SK-N-MC (cell line): ENCODE measurements around the gene TBC1D14.
"Not testable (repeated sequence)": the region's sequence is repeated elsewhere in the genome, so short reads cannot be mapped to it uniquely, and the experiment has no call there.

ENCODE experiments used
- DNase-seq: peaks from one replicate; pipeline ENCODE4 v3.0.0-alpha.2; 2011; ENCODE audit warnings: low read depth, low spot score
- H3K27ac ChIP-seq: fragments of 200-600 bp; sonication (generic); 2 replicates; pipeline ENCODE4 v1.5.1; 2016; ENCODE audit warnings: mixed run types
- H3K36me3 ChIP-seq: fragments of 200-600 bp; sonication (generic); 2 replicates; pipeline ENCODE4 v1.6.1; 2017; ENCODE audit warnings: antibody characterized with exemption, low read length, mixed read lengths; ENCODE audit not compliant: insufficient read depth
- H3K4me3 ChIP-seq: fragments of 200-600 bp; sonication (generic); 2 replicates; pipeline ENCODE4 v1.5.1; 2016
- H3K9ac ChIP-seq: fragments of 200-600 bp; sonication (generic); 2 replicates; pipeline ENCODE4 v1.8.0; 2017; ENCODE audit warnings: mixed run types, mixed read lengths; ENCODE audit not compliant: insufficient read length
- H3K9me3 ChIP-seq: fragments of 200-600 bp; sonication (generic); 2 replicates; pipeline ENCODE4 v1.6.1; 2017; ENCODE audit warnings: low read depth, mild to moderate bottlenecking, antibody characterized with exemption, low read length, moderate library complexity, mixed read lengths
- EZH2 ChIP-seq: fragments of 200-600 bp; sonication (generic); IDR thresholded peaks from one replicate; pipeline ENCODE4 v1.6.1; 2017; ENCODE audit warnings: antibody characterized with exemption
- FOXP2 ChIP-seq: optimal IDR thresholded peaks from 2 replicates; pipeline ENCODE3; 2011; ENCODE audit warnings: mild to moderate bottlenecking, moderate library complexity; ENCODE audit not compliant: insufficient read depth; ENCODE audit errors: extremely low read length, control extremely low read depth
- POLR2AphosphoS5 ChIP-seq: IDR thresholded peaks from 2 replicates; pipeline ENCODE4 v1.6.1; 2012; ENCODE audit warnings: mild to moderate bottlenecking, low read depth, low read length, borderline replicate concordance

TBC1D14 gene

GRCh38 chr4:6888506-6889071, 21.0 kb upstream of the TBC1D14 start:
- Histone ChIP-seq H3K9me3 (no peaks in the 10 kb centered on the region), H3K36me3 (no peaks in the 10 kb centered on the region), H3K27ac (no peak overlapping the region), H3K4me3 (no peak overlapping the region), H3K9ac (no peak overlapping the region)
- no peak for DNase-seq
- no peak for TF ChIP-seq POLR2AphosphoS5
- TF ChIP-seq FOXP2 = no peak
- TF ChIP-seq EZH2 = no peak

- H3K9me3 ChIP-seq = no peaks in the 10 kb centered on the region
- H3K4me3 ChIP-seq = no peak overlapping the region
- no peak for TF ChIP-seq FOXP2
- TF ChIP-seq POLR2AphosphoS5 = no peak
- no peak for TF ChIP-seq EZH2
- H3K9ac ChIP-seq = no peak overlapping the region
- no peak for DNase-seq
- H3K27ac ChIP-seq = no peak overlapping the region
- no peaks in the 10 kb centered on the region for H3K36me3 ChIP-seq
Observed at GRCh38 chr4:6889101-6889735, 20.4 kb upstream of the TBC1D14 start.

GRCh38 chr4:6889736-6890324, 19.8 kb upstream of the TBC1D14 start:
- Histone ChIP-seq H3K36me3 (no peaks in the 10 kb centered on the region), H3K27ac (no peak overlapping the region), H3K4me3 (no peak overlapping the region), H3K9me3 (no peaks in the 10 kb centered on the region), H3K9ac (no peak overlapping the region)
- TF ChIP-seq FOXP2 = no peak
- TF ChIP-seq EZH2 = no peak
- no peak for TF ChIP-seq POLR2AphosphoS5
- DNase-seq = no peak

- Histone ChIP-seq H3K36me3 (no peaks in the 10 kb centered on the region), H3K4me3 (no peak overlapping the region), H3K27ac (no peak overlapping the region), H3K9me3 (no peaks in the 10 kb centered on the region), H3K9ac (no peak overlapping the region)
- DNase-seq = no peak
- TF ChIP-seq FOXP2 = no peak
- no peak for TF ChIP-seq POLR2AphosphoS5
- no peak for TF ChIP-seq EZH2
Observed at GRCh38 chr4:6890358-6890757, 19.3 kb upstream of the TBC1D14 start.

- not testable (repeated sequence) for H3K4me3 ChIP-seq, H3K27ac ChIP-seq, H3K9ac ChIP-seq, H3K9me3 ChIP-seq, DNase-seq, H3K36me3 ChIP-seq
Observed at GRCh38 chr4:6890971-6891370, 18.7 kb upstream of the TBC1D14 start.

DNA sequence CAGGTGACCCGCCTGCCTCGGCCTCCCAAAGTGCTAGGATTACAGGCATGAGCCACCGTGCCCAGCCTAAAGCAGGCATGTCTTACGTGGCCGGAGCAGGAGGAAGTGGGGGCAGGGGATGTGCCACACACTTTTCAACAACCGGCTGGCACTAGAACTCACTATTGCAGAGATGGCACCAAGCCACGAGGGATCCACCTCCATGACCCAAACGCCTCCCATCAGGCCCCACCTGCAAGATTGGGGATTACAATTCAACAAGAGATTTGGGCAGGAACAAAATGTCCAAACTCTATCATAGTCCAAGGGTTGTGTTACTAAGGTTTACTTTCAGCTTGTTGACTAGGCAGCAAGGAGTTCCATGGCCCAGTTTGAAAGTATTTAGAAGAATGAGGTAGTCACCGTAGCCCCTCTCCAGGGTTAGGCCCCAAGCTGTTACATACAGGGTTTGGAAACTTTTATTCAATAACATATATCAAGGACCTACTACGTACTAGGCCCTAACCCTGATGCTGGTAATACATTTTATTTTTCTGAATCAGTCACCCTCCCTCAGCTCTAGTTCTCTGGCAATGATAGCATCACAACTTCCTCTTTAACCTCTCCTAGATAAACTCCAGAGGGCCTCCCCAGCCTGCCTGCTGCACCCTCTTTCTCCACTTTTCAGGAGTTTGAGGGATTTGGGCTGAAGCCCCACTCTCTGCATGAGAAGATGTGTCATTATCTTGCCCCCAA, 18.0 kb upstream of the TBC1D14 start:
- Histone ChIP-seq H3K4me3 (no peak overlapping the region), H3K9ac (no peak overlapping the region), H3K36me3 (no peaks in the 10 kb centered on the region), H3K27ac (no peak overlapping the region), H3K9me3 (no peaks in the 10 kb centered on the region)
- no peak for TF ChIP-seq FOXP2
- TF ChIP-seq POLR2AphosphoS5 = no peak
- no peak for TF ChIP-seq EZH2
- no peak for DNase-seq

DNA sequence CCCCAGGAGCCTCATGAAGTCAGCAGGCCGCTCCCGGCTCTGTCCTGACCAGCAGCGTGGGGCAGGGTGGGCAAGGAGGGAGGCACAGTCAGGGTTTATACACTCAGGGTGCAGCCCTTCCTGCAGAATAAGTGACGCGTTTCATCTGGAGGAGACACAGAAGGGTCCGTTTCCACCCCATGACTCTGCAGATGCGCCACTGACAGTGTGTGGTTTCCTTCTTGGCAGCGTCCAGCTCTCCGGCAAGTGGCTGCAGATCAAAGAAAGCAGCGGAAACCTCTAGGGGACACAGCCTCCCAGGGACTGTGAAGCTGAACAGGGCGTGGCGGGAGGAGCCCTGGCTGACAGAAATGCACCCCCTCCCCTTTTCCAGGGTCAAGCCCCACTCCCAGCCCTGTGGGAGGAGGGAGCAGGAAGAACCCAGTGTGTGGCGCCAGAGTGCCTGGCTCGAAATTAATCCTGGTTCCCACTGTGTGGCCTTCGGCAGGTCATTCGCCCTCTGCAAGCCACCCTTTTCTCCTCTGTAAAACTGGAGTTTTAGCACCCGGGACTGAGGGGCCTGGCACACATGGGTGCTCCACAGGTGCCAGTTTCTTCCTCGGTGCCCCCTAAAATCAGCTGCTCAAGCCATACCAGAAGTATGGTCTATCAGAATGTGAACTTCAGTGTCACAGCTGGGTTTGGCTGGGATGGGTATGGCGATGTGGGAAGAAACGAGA, 17.3 kb upstream of the TBC1D14 start:
- H3K36me3 ChIP-seq = no peaks in the 10 kb centered on the region
- no peaks in the 10 kb centered on the region for H3K9me3 ChIP-seq
- no peak overlapping the region for H3K27ac ChIP-seq
- no peak overlapping the region for H3K4me3 ChIP-seq
- H3K9ac ChIP-seq = no peak overlapping the region
- DNase-seq = no peak
- TF ChIP-seq FOXP2 = no peak
- TF ChIP-seq POLR2AphosphoS5 = no peak
- TF ChIP-seq EZH2 = no peak

GRCh38 chr4:6892909-6893202, 16.8 kb upstream of the TBC1D14 start:
- Histone ChIP-seq H3K27ac (no peak overlapping the region), H3K9me3 (no peaks in the 10 kb centered on the region), H3K36me3 (no peaks in the 10 kb centered on the region), H3K9ac (no peak overlapping the region), H3K4me3 (no peak overlapping the region)
- TF ChIP-seq EZH2 (no peak), POLR2AphosphoS5 (no peak), FOXP2 (no peak)
- no peak for DNase-seq
